GM12878 (cell line): Measurements from ENCODE around the gene RGSL1. TPM values are rescaled to one million over a fixed set of nuclear protein-coding genes. Genes with fewer than 3 reads are reported as not detected.

ENCODE experiments used
- BCLAF1 ChIP-seq: fragments of 450-650 bp; IDR thresholded peaks from 2 replicates; pipeline ENCODE4 v1.6.1; 2017; ENCODE audit warnings: antibody characterized with exemption, mild to moderate bottlenecking, moderate library complexity
- CBFB ChIP-seq: IDR thresholded peaks from 2 replicates; pipeline ENCODE4 v1.6.1; 2016; ENCODE audit warnings: antibody characterized with exemption, low read depth
- CEBPZ ChIP-seq: fragments of 150-350 bp; IDR thresholded peaks from 2 replicates; pipeline ENCODE4 v1.6.1; 2016; ENCODE audit warnings: low read depth, low read length
- EP300 ChIP-seq, 2 experiments: fragments of 150-350 bp in 1 of 2; IDR thresholded peaks; 2 replicates each; pipeline ENCODE4 v1.6.1; 2011 to 2012; ENCODE audit warnings: low read depth in 2 of 2, low read length in 2 of 2, borderline replicate concordance in 1 of 2, improper control_type of control experiment in 1 of 2, inconsistent platforms in 1 of 2; ENCODE audit not compliant: control insufficient read depth in 1 of 2
- FOS ChIP-seq: IDR thresholded peaks from 3 replicates; pipeline ENCODE4 v1.6.1; 2011; ENCODE audit warnings: borderline replicate concordance; ENCODE audit not compliant: insufficient read length; ENCODE audit errors: extremely low read depth
- HDGF ChIP-seq: fragments of 450-650 bp; IDR thresholded peaks from 2 replicates; pipeline ENCODE4 v1.6.1; 2016; ENCODE audit warnings: antibody characterized with exemption
- LARP7 ChIP-seq: fragments of 450-650 bp; IDR thresholded peaks from 2 replicates; pipeline ENCODE4 v1.6.1; 2017; ENCODE audit warnings: mild to moderate bottlenecking
- NFYA ChIP-seq: IDR thresholded peaks from 2 replicates; pipeline ENCODE4 v1.6.1; 2011; ENCODE audit warnings: low read depth, mild to moderate bottlenecking, low read length, improper control_type of control experiment, borderline replicate concordance
- NR2F1 ChIP-seq: fragments of 450-650 bp; conservative IDR thresholded peaks from 2 replicates; pipeline ENCODE4 v1.6.1; 2017; ENCODE audit warnings: mild to moderate bottlenecking
- NRF1 ChIP-seq: conservative IDR thresholded peaks from 2 replicates; pipeline ENCODE4 v1.6.1; 2011; ENCODE audit warnings: mild to moderate bottlenecking, low read depth, low read length, improper control_type of control experiment
- POU2F2 ChIP-seq: IDR thresholded peaks from 3 replicates; pipeline ENCODE4 v1.6.1; 2011; ENCODE audit warnings: low read depth, mild to moderate bottlenecking, low read length, borderline replicate concordance
- RUNX3 ChIP-seq: IDR thresholded peaks from 2 replicates; pipeline ENCODE4 v1.6.1; 2012; ENCODE audit warnings: low read length, inconsistent platforms
- SIN3A ChIP-seq: IDR thresholded peaks from 2 replicates; pipeline ENCODE4 v1.6.1; 2012; ENCODE audit warnings: low read depth, low read length, improper control_type of control experiment
- TAF1 ChIP-seq: IDR thresholded peaks from 2 replicates; pipeline ENCODE4 v1.6.1; 2011; ENCODE audit warnings: mild to moderate bottlenecking, low read depth, low read length, borderline replicate concordance
- TARDBP ChIP-seq: IDR thresholded peaks from 2 replicates; pipeline ENCODE4 v1.6.1; 2016; ENCODE audit warnings: borderline replicate concordance
- TBL1XR1 ChIP-seq: IDR thresholded peaks from 2 replicates; pipeline ENCODE4 v1.6.1; 2012; ENCODE audit warnings: low read depth, low read length, improper control_type of control experiment
- USF2 ChIP-seq: IDR thresholded peaks from 2 replicates; pipeline ENCODE4 v1.6.1; 2011; ENCODE audit warnings: low read depth, low read length, improper control_type of control experiment, borderline replicate concordance
- ZBTB4 ChIP-seq: fragments of 450-650 bp; formaldehyde crosslinking; IDR thresholded peaks from 2 replicates; pipeline ENCODE4 v1.4.0; 2022; ENCODE audit warnings: mild to moderate bottlenecking, moderate library complexity
- ZNF24 ChIP-seq: fragments of 450-650 bp; IDR thresholded peaks from 2 replicates; pipeline ENCODE4 v1.6.1; 2017; ENCODE audit warnings: antibody characterized with exemption, mild to moderate bottlenecking
- ZNF274 ChIP-seq: IDR thresholded peaks from one replicate; pipeline ENCODE4 v1.8.0; 2011; ENCODE audit not compliant: insufficient read length, insufficient read depth
- polyA plus RNA-seq, 11 experiments: library from polyadenylated mRNA; depleted of rRNA in 4 of 11; unstranded in 6 of 11; stranded (reverse) in 5 of 11; fragments of >200 nt; fragmentation: Nextera tagmentation in 4 of 11; fragmentation: Illumina TruSeq in 1 of 11; extraction: Ambion mirVana in 4 of 11; extraction: Trizol in 1 of 11; gene quantifications; 1 replicate in 1 of 11; 2 replicates in 10 of 11; pipeline versions ENCODE4 v1.2.1 to v1.2.3, GENCODE V29; 2011 to 2016; ENCODE audit warnings: inconsistent platforms in 2 of 11, missing spikeins in 2 of 11, low read depth in 1 of 11
- total RNA-seq, 4 experiments: library from RNA; depleted of rRNA in 3 of 4; stranded (reverse); fragments of >200 nt in 3 of 4; fragmentation: Illumina TruSeq in 1 of 4; extraction: Trizol in 1 of 4; gene quantifications; 2 replicates each; pipeline versions ENCODE4 v1.2.1 to v1.2.3, GENCODE V29; 2013 to 2021

The RGSL1 gene
- total and polyA plus RNA-seq, 10 of the 15 experiments (the other 5 are each of a cell fraction or from before 2014, with no cell fraction given) = 0.05 to 0.28 (median 0.27) TPM; not detected in 5

GRCh38 chr1:182428043-182428442 lies 21.9 kb upstream of the RGSL1 start (continued):
- TF ChIP-seq USF2 (no peak), EP300 (IDR thresholded peaks at IDR 0.05; ENCODE audit: borderline replicate concordance in 1 of 2, control insufficient read depth in 1 of 2, low read depth in 2 of 2, low read length in 2 of 2) (peak in 1 of 2 experiments; percentile 55; a peak in 1 of 4 replicates), LARP7 (no peak), CEBPZ (no peak), SIN3A (no peak), TAF1 (no peak), NFYA (no peak), POU2F2 (0 out of 3 replicates have a peak, but pooled peaks have one; percentile 12), HDGF (no peak), NRF1 (no peak), BCLAF1 (no peak), TARDBP (no peak), ZNF274 (no peak), FOS (no peak), NR2F1 (peak; percentile 92), ZBTB4 (no peak), ZNF24 (no peak), CBFB (0 out of 2 replicates have a peak, but pooled peaks have one; percentile 21), RUNX3 (peak; percentile 84), TBL1XR1 (no peak)
